ENCODE results near the gene CLTRN. TPM values are rescaled to one million over a fixed set of nuclear protein-coding genes. Genes with fewer than 3 reads are reported as not detected.

The CLTRN gene
- total RNA-seq, 6 experiments from 2014 or later, result 8.8 to 14.0 (median 10.2) TPM

DNA sequence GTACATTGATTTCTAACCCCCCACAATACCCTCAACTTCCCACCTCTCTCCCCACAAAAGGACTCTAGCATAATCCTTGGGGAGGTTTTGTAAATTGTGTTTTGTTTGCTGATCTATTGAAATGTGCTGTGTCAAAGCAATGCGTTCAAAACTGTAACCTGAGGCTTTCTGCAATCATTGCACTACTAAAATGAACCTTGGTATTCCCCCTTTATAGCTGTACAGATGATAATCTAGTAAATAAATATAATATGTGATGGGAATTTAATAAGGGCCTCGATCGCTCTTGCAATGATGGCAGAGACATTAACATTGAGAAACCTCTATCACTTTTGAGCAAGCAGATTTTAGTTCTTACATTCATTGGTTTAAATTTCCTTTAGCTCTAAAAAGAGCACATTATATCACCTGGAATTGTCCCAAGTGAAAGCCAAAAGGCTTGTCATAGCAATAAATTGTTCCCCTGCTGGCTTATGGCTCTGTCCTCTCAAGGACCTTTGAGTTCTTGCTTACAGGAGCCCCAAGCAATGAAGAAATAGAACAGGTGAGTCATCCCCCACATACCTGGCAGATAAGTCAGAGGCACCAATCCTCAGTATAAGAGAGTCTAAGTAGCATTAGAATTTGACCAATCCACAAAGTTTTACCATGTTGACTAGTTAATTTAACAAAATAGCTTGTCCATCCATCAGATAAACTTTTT is 45.4 kb downstream of the CLTRN start:
- DNase-seq (no peak), ATAC-seq (peak in 1 of 4 donors; percentile 61)
- H3K4me1 ChIP-seq, result no peaks in the 10 kb centered on the region
- TF ChIP-seq POLR2A (IDR thresholded peaks at IDR 0.05), result no peak
- TF ChIP-seq, protein P1, sequence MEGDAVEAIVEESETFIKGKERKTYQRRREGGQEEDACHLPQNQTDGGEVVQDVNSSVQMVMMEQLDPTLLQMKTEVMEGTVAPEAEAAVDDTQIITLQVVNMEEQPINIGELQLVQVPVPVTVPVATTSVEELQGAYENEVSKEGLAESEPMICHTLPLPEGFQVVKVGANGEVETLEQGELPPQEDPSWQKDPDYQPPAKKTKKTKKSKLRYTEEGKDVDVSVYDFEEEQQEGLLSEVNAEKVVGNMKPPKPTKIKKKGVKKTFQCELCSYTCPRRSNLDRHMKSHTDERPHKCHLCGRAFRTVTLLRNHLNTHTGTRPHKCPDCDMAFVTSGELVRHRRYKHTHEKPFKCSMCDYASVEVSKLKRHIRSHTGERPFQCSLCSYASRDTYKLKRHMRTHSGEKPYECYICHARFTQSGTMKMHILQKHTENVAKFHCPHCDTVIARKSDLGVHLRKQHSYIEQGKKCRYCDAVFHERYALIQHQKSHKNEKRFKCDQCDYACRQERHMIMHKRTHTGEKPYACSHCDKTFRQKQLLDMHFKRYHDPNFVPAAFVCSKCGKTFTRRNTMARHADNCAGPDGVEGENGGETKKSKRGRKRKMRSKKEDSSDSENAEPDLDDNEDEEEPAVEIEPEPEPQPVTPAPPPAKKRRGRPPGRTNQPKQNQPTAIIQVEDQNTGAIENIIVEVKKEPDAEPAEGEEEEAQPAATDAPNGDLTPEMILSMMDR (IDR thresholded peaks at IDR 0.05), result no peak
- no peaks in the 10 kb centered on the region for H3K36me3 ChIP-seq
- H3K27me3 ChIP-seq, result no peaks in the 10 kb centered on the region
- no peak overlapping the region for H3K4me3 ChIP-seq
- intact Hi-C loops (cut with DNase I), result no loop called here
- WGBS (ENCODE audit: insufficient coverage, low coverage, low lambda C conversion rate, missing lambda C conversion rate), result 56% methylated on average over 3 of the region's 3 CpGs
- H3K9me3 ChIP-seq, result no peaks in the 10 kb centered on the region
- no peak overlapping the region for H3K27ac ChIP-seq

DNA sequence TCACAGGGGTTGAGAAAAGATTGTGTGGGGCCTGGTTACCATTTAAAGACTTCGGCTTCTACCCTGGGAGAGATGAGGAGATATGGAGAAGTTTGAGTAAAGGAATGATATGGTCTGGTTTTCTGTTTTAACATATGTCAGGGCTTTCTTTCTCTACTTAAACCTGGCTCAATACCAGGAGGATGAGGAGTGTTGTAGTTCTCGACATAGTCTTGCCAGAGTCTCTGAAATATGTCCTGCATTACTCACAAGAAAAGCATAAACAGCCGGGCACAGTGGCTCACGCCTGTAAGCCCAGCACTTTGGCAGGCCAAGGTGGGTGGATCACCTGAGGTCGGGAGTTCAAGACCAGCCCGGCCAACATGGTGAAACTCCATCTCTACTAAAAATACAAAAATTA is 47.5 kb downstream of the CLTRN start:
- TF ChIP-seq, protein P1 (IDR thresholded peaks at IDR 0.05), result no peak
- TF ChIP-seq POLR2A (IDR thresholded peaks at IDR 0.05), result no peak
- H3K27ac ChIP-seq, result no peak overlapping the region
- WGBS (ENCODE audit: insufficient coverage, low coverage, low lambda C conversion rate, missing lambda C conversion rate), result 73% methylated on average over 6 of the region's 6 CpGs

GRCh38 chrX:15616531-15616930 is 48.1 kb downstream of the CLTRN start:
- H3K4me3 ChIP-seq, result no peak overlapping the region
- H3K4me1 ChIP-seq, result no peaks in the 10 kb centered on the region
- H3K27me3 ChIP-seq, result no peaks in the 10 kb centered on the region
- WGBS (ENCODE audit: insufficient coverage, low coverage, low lambda C conversion rate, missing lambda C conversion rate), result 62% methylated on average over 3 of the region's 3 CpGs
- H3K36me3 ChIP-seq, result no peaks in the 10 kb centered on the region
- DNase-seq (no peak), ATAC-seq (no peak)
- no peak overlapping the region for H3K27ac ChIP-seq
- TF ChIP-seq, protein P1 (IDR thresholded peaks at IDR 0.05), result no peak
- TF ChIP-seq POLR2A (IDR thresholded peaks at IDR 0.05), result no peak
- no peaks in the 10 kb centered on the region for H3K9me3 ChIP-seq
- intact Hi-C loops (cut with DNase I), result no loop called here

More for the DNA sequence above, 47.5 kb downstream of the CLTRN start:
- intact Hi-C loops (cut with DNase I), result no loop called here
- no peak for DNase-seq
- H3K36me3 ChIP-seq, result no peaks in the 10 kb centered on the region
- H3K9me3 ChIP-seq, result no peaks in the 10 kb centered on the region
- no peaks in the 10 kb centered on the region for H3K4me1 ChIP-seq
- no peaks in the 10 kb centered on the region for H3K27me3 ChIP-seq
- no peak overlapping the region for H3K4me3 ChIP-seq
- ATAC-seq, result no peak

DNA sequence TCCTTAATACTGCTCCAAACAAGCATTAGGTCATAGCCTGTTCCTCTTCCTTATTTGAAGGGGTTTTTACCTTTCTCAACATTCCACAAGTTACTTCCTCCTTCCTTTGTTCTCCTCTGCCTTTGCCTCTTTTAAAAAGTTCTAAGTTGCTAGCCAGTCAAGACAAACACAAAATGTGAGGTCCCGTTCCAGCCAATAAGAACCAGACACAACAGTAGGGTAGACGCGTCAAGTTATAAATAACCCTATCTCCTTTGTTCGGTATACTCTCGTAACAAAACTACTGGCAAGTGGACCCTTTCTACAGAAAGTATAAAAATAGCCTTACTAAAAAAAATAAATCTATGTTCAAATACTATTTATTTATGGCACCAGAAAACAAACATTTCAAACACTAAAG is 57.5 kb downstream of the CLTRN start:
- DNase-seq (no peak), ATAC-seq (no peak)
- no peaks in the 10 kb centered on the region for H3K36me3 ChIP-seq
- H3K27ac ChIP-seq, result no peak overlapping the region
- intact Hi-C loops (cut with DNase I), result no loop called here
- peaks cover 0 to 7% (median 0%) of the 10 kb centered on the region in 4 donors for H3K4me1 ChIP-seq
- no peaks in the 10 kb centered on the region for H3K9me3 ChIP-seq
- WGBS (ENCODE audit: insufficient coverage, low coverage, low lambda C conversion rate, missing lambda C conversion rate), result 78% methylated on average over 5 of the region's 5 CpGs
- H3K27me3 ChIP-seq, result no peaks in the 10 kb centered on the region
- TF ChIP-seq, protein P1 (IDR thresholded peaks at IDR 0.05), result no peak
- no peak for TF ChIP-seq POLR2A (IDR thresholded peaks at IDR 0.05)
- no peak overlapping the region for H3K4me3 ChIP-seq
